ENCODE data around the gene OXSR1. TPM values are rescaled to one million over a fixed set of nuclear protein-coding genes. Genes with fewer than 3 reads are reported as not detected.

Gene OXSR1
- 78.9 and 81.3 TPM in 2 replicates for total RNA-seq (2014; rRNA removed)
- 43.2 TPM for polyA plus RNA-seq (2012)

GRCh38 chr3:38164952-38165721, at the start of gene OXSR1:
OXSR1 (plus strand) TSS chr3:38165537; CDS start chr3:38165877, 340 bp downstream.
- peak; percentile 100 for DNase-seq (ENCODE audit: low read depth)

GRCh38 chr3:38115645-38116427, 49.5 kb upstream of the OXSR1 start:
- DNase-seq (ENCODE audit: low read depth), result no peak

- no peak for DNase-seq (ENCODE audit: low read depth)
Measured at GRCh38 chr3:38116471-38117162, 48.7 kb upstream of the OXSR1 start.

- no peak for DNase-seq (ENCODE audit: low read depth)
Measured at GRCh38 chr3:38117163-38117716, 48.1 kb upstream of the OXSR1 start.

GRCh38 chr3:38117748-38118420, 47.5 kb upstream of the OXSR1 start:
- DNase-seq (ENCODE audit: low read depth), result peak; percentile 54

- no peak for DNase-seq (ENCODE audit: low read depth)
Measured at GRCh38 chr3:38118421-38119247, 46.7 kb upstream of the OXSR1 start.

GRCh38 chr3:38119248-38119544, 46.1 kb upstream of the OXSR1 start:
- DNase-seq (ENCODE audit: low read depth), result no peak

GRCh38 chr3:38119821-38120692, 45.3 kb upstream of the OXSR1 start:
- no peak for DNase-seq (ENCODE audit: low read depth)

GRCh38 chr3:38120693-38121450, 44.5 kb upstream of the OXSR1 start:
- no peak for DNase-seq (ENCODE audit: low read depth)

- no peak for DNase-seq (ENCODE audit: low read depth)
Measured at GRCh38 chr3:38121451-38121831, 43.9 kb upstream of the OXSR1 start.

- no peak for DNase-seq (ENCODE audit: low read depth)
Measured at GRCh38 chr3:38121832-38122461, 43.4 kb upstream of the OXSR1 start.

- DNase-seq (ENCODE audit: low read depth), result no peak
Measured at GRCh38 chr3:38122712-38123290, 42.5 kb upstream of the OXSR1 start.

- no peak for DNase-seq (ENCODE audit: low read depth)
Measured at GRCh38 chr3:38124324-38125122, 40.8 kb upstream of the OXSR1 start.

GRCh38 chr3:38125305-38126120, 39.8 kb upstream of the OXSR1 start:
- no peak for DNase-seq (ENCODE audit: low read depth)

GRCh38 chr3:38126121-38126892, 39.0 kb upstream of the OXSR1 start:
- DNase-seq (ENCODE audit: low read depth), result no peak
